DMS 273 (cell line): ENCODE measurements around the gene TAF11L12.
"Not testable (repeated sequence)": the region's sequence is repeated elsewhere in the genome, so short reads cannot be mapped to it uniquely, and the experiment has no call there.

ENCODE experiments used
- DNase-seq: peaks from one replicate; lab custom pipeline; 2025; ENCODE audit not compliant: unreplicated experiment; lab: John Stamatoyannopoulos, UW

The TAF11L12 gene

DNA sequence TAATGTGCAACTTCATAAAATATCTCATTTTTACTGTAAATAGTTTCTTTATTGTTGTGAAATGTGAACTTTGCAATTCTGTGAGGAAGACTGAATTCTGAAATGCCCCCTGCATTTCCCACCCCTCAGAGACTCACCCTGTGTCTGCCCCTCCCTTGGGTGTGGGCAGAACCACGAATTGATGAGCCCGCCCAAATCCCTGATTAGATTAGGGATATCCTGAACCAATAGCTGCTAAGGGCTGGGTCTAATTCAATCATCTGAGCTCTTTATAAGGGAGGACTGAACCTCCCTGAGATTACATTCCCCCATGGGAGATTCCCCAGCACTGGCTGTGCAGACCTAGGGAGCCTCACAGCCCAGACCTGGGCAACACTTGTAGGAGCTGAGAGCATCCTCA lies at the start of gene TAF11L12:
TSS of gene TAF11L12 (plus strand) at position 301 of the 400 bp plus-strand sequence.
- DNase-seq = not testable (repeated sequence)

DNA sequence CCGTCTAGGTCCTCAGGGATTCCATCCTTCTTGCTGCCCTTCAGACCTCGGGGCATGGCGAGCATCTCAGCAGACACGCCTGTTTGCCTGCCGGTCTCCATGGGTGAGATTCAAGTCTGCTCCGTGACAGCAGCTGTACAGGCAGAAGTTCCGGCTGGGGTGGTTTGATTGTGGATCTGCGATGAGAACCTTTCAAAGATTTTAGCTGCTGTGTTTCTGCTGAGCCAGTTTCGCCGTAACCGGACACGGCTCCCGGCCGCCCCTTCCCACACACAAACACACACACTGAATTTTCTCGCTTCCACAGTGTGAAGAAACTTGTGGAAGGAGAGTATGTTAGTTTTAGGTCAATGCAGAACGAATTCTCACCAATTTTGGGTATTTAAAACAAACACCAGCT lies 24.5 kb upstream of the TAF11L12 start, which contains the start of gene TAF11L7:
TSS of gene TAF11L7 (minus strand) at position 101 of the 400 bp plus-strand sequence.
- DNase-seq = not testable (repeated sequence)

GRCh38 chr5:17590860-17591259 lies 19.3 kb upstream of the TAF11L12 start, which contains the start of gene TAF11L8:
Gene TAF11L8 (minus strand): TSS chr5:17590960.
- not testable (repeated sequence) for DNase-seq

- DNase-seq = not testable (repeated sequence)
These were observed 15.9 kb upstream of the TAF11L12 start, which contains the start of gene TAF11L9 for GRCh38 chr5:17594255-17594654. Gene TAF11L9 (minus strand): TSS chr5:17594394.

GRCh38 chr5:17597728-17598127 lies 12.5 kb upstream of the TAF11L12 start, which contains the start of gene TAF11L10:
Gene TAF11L10 (minus strand): TSS chr5:17597828.
- not testable (repeated sequence) for DNase-seq

DNA sequence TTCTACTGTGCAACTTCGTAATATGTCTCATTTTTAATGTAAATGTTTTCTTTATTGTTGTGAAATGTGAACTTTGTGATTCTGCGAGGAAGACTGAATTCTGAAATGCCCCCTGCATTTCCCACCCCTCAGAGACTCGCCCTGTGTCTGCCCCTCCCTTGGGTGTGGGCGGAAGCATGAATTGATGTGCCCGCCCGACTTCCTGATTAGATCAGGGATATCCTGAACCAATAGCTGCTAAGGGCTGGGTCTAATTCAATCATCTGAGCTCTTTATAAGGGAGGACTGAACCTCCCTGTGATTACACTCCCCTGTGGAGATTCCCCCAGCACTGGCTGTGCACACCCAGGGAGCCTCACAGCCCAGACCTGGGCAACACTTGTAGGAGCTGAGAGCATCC lies 6.3 kb upstream of the TAF11L12 start, which contains the start of gene TAF11L11:
TSS of gene TAF11L11 (plus strand) at position 304 of the 400 bp plus-strand sequence.
- DNase-seq = not testable (repeated sequence)

DNA sequence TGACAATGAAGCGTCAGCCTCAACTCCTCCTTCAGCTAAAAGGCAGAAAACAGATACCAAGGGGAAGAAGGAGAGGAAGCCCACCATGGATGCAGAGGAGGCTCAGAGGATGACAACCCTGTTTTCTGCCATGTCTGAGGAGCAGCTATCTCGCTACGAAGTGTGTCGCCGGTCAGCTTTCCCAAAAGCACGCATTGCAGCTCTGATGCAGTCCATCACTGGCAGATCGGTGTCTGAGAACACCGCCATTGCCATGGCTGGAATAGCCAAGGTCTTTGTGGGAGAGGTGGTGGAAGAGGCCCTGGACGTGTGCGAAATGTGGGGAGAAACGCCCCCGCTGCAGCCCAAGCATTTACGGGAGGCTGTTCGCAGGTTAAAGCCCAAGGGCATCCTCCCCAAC lies 5.2 kb upstream of the TAF11L12 start:
- no peak for DNase-seq

DNA sequence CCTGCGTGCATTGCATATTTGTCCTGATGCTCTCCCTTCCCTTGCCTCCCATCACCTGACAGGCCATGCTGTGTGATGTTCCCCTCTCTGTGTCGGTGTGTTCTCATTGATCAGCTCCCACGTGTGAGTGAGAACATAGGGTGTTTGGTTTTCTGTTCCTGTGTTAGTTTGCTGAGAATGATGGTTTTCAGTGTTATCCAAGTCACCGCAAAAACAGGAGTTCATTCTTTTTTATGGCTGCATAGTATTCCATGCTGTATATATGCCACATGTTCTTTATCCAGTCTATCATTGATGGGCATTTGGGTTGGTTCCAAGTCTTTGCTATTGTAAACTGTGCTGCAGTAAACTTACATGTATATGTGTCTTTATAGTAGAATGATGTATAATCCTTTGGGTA lies 2.7 kb upstream of the TAF11L12 start:
- DNase-seq = not testable (repeated sequence)

- no peak for DNase-seq
These were observed 4.8 kb downstream of the TAF11L12 start for GRCh38 chr5:17614872-17615605.

DNA sequence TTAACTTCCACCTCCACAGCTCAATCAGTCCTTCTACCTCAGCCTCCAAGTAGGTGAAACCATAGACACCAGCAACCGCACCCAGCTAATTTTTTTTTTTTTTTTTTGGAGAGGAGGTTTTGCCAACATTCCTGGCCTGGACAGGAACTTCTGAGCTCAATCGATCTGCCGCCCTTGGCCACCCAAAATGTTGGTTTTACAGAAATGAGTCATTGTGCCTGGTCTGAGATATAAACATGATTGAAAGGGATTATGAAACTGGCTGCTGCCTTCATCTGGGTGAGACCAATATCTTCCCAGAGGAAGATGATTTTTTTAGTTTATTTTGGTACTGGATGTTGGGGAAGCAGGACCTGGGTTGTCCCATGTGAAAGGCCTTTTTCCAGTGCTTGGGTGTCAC lies 9.2 kb downstream of the TAF11L12 start:
- DNase-seq = no peak

- peak; percentile 5 for DNase-seq
These were observed 10.4 kb downstream of the TAF11L12 start for GRCh38 chr5:17620627-17621026.

DNA sequence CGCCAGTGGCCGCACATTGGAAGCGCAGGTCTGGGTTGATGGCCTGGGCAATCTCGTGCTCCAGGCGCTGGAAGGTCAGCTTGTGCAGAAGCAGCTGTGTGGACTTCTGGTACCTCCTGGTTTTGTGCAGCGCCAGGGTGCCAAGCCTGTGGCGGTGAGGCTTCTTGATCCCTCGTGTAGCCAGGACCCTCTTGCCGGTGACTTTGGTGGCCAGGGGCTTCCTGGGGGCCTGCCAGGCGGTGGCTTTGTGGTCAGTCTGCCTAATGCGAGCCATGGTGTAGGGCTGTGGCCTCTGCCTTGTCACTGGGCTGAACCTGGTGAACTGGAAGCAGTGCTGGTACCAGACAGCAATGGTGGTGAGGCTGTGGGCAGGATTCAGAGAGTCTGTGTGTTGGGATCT lies 15.5 kb downstream of the TAF11L12 start:
- DNase-seq = no peak

DNA sequence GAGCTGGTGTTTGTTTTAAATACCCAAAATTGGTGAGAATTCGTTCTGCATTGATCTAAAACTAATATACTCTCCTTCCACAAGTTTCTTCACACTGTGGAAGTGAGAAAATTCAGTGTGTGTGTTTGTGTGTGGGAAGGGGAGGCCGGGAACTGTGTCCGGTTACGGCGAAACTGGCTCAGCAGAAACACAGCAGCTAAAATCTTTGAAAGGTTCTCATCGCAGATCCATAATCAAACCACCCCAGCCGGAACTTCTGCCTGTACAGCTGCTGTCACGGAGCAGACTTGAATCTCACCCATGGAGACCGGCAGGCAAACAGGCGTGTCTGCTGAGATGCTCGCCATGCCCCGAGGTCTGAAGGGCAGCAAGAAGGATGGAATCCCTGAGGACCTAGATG lies 21.6 kb downstream of the TAF11L12 start, which contains the start of gene TAF11L13:
TSS of gene TAF11L13 (plus strand) at position 301 of the 400 bp plus-strand sequence.
- DNase-seq = not testable (repeated sequence)

DNA sequence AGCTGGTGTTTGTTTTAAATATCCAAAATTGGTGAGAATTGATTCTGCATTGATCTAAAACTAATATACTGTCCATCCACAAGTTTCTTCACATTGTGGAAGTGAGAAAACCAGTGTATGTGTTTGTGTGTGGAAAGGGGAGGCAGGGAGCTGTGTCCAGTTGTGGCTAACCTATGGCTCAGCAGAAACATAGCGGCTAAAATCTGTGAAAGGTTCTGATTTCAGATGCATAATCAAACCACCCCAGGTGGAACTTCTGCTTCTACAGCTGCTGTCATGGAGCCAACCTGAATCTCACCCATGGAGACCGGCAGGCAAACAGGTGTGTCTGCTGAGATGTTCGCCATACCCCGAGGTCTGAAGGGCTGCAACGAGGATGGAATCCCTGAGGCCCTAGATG lies 24.0 kb downstream of the TAF11L12 start, which contains the start of gene TAF11L14:
TSS of gene TAF11L14 (plus strand) at position 301 of the 400 bp plus-strand sequence.
- DNase-seq = no peak

DNA sequence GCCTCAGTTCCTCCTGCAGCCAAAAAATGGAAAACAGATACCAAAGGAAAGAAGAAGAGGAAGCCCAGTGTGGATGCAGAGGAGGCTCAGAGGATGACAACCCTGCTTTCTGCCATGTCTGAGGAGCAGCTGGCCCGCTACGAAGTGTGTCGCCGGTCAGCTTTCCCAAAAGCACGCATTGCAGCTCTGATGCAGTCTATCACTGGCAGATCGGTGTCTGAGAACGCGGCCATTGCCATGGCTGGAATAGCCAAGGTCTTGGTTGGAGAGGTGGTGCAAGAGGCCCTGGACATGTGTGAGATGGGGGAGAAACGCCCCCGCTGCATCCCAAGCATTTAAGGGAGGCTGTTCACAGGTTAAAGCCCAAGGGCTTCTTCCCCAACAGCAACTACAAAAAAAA lies 39.0 kb downstream of the TAF11L12 start:
- DNase-seq = not testable (repeated sequence)

DNA sequence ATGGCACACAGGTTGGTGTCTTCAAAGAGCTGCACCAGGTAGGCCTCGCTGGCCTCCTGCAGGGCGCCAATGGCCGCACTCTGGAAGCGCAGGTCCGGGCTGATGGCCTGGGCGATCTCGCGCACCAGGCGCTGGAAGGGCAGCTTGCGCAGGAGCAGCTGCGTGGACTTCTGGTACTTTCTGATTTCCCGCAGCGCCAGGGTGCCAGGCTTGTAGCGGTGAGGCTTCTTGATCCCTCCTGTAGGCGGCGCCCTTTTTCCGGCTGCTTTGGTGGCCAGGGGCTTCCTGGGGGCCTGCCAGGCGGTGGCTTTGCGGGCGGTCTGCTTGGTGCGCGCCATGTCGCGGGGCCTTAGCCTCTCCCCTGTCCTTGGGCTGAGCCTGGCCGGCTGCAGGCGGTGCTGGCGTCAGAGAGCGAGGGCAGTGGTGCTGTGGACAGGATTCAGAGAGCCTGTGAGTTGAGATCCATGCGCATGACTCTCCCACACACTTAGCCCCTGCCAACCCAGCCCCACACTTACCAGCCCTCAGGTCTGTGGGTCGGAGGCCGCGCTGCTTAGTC lies 45.1 kb downstream of the TAF11L12 start:
- not testable (repeated sequence) for DNase-seq

GRCh38 chr5:17655921-17656320 lies 45.7 kb downstream of the TAF11L12 start:
- DNase-seq = no peak
